ENCODE results near the gene MT4. TPM values are rescaled to one million over a fixed set of nuclear protein-coding genes. Genes with fewer than 3 reads are reported as not detected.

The MT4 gene
- total RNA-seq, 1 donor from 2014 or later: not detected

DNA sequence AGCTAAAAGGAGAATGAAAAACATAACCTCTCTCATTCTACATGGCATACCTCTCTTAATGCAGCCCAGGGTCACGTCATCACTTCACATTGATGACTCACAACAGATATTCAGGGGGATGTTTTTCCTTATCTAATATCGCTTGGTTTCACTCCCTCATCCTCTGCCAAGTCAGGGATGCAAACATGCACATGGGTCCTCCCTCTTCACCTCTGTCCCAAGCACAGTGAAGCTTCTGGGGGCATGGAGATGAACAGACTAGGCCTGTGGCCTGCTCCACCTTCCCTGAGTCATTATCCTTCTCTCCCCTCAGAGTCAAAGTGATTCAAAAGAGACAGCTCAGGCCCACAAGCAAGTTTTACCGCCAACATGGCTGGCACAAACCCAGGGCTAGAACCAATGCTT is 41.2 kb downstream of the MT4 start:
- H3K27ac Mint-ChIP-seq: no peak overlapping the region

GRCh38 chr16:56606476-56607108 is 41.7 kb downstream of the MT4 start:
- Mint-ChIP-seq H3K9me3 (no peaks in the 10 kb centered on the region), H3K4me3 (no peak overlapping the region), H3K27ac (peak overlapping the region; percentile 45), H3K4me1 (peaks cover 42% of the 10 kb centered on the region), H3K36me3 (no peaks in the 10 kb centered on the region), H3K27me3 (ENCODE audit: low read depth) (peaks cover 27% of the 10 kb centered on the region)
- TF ChIP-seq CTCF (IDR thresholded peaks at IDR 0.05; ENCODE audit: unreplicated experiment): no peak
- no peak for DNase-seq (ENCODE audit: low spot score in 2 of 2, unreplicated experiment in 2 of 2)

More for the DNA sequence above, 41.2 kb downstream of the MT4 start:
- no peak for TF ChIP-seq CTCF (IDR thresholded peaks at IDR 0.05; ENCODE audit: unreplicated experiment)
- no peak overlapping the region for H3K4me3 Mint-ChIP-seq
- H3K36me3 Mint-ChIP-seq: no peaks in the 10 kb centered on the region
- peaks cover 39% of the 10 kb centered on the region for H3K4me1 Mint-ChIP-seq
- peaks cover 30% of the 10 kb centered on the region for H3K27me3 Mint-ChIP-seq (ENCODE audit: low read depth)
- H3K9me3 Mint-ChIP-seq: no peaks in the 10 kb centered on the region
- no peak for DNase-seq (ENCODE audit: low spot score in 2 of 2, unreplicated experiment in 2 of 2)

GRCh38 chr16:56607109-56607618 is 42.3 kb downstream of the MT4 start:
- Mint-ChIP-seq H3K27me3 (ENCODE audit: low read depth) (peaks cover 24% of the 10 kb centered on the region), H3K27ac (peak overlapping the region; percentile 45)

DNA sequence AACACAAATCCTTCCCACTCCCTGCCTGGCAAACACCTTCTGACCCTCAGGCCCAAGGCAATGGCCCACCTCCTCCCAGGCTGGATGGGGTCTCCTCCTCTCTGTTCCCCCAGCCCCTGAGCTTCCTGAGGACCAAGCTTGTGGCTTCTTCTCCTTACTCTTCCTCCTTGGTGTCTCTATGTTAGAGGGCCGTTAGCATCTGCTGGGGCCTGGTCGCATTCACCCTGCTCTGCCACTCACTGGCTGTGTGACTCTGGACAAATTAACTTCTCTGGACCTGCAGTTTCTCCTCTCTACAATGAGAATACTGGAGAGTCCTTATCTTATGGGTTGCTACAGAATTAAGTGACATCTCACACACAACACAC is 42.8 kb downstream of the MT4 start:
- H3K27me3 Mint-ChIP-seq (ENCODE audit: low read depth): peaks cover 21% of the 10 kb centered on the region
- no peaks in the 10 kb centered on the region for H3K36me3 Mint-ChIP-seq
- no peak for DNase-seq (ENCODE audit: low spot score in 2 of 2, unreplicated experiment in 2 of 2)
- peak overlapping the region; percentile 56 for H3K4me3 Mint-ChIP-seq
- H3K9me3 Mint-ChIP-seq: no peaks in the 10 kb centered on the region
- no peak for TF ChIP-seq CTCF (IDR thresholded peaks at IDR 0.05; ENCODE audit: unreplicated experiment)
- peaks cover 42% of the 10 kb centered on the region for H3K4me1 Mint-ChIP-seq
- H3K27ac Mint-ChIP-seq: peak overlapping the region; percentile 33

More at GRCh38 chr16:56607109-56607618, 42.3 kb downstream of the MT4 start:
- peaks cover 42% of the 10 kb centered on the region for H3K4me1 Mint-ChIP-seq
- no peaks in the 10 kb centered on the region for H3K36me3 Mint-ChIP-seq
- peak overlapping the region; percentile 25 for H3K4me3 Mint-ChIP-seq
- TF ChIP-seq CTCF (IDR thresholded peaks at IDR 0.05; ENCODE audit: unreplicated experiment): no peak
- H3K9me3 Mint-ChIP-seq: no peaks in the 10 kb centered on the region
- DNase-seq (ENCODE audit: low spot score in 2 of 2, unreplicated experiment in 2 of 2): no peak

DNA sequence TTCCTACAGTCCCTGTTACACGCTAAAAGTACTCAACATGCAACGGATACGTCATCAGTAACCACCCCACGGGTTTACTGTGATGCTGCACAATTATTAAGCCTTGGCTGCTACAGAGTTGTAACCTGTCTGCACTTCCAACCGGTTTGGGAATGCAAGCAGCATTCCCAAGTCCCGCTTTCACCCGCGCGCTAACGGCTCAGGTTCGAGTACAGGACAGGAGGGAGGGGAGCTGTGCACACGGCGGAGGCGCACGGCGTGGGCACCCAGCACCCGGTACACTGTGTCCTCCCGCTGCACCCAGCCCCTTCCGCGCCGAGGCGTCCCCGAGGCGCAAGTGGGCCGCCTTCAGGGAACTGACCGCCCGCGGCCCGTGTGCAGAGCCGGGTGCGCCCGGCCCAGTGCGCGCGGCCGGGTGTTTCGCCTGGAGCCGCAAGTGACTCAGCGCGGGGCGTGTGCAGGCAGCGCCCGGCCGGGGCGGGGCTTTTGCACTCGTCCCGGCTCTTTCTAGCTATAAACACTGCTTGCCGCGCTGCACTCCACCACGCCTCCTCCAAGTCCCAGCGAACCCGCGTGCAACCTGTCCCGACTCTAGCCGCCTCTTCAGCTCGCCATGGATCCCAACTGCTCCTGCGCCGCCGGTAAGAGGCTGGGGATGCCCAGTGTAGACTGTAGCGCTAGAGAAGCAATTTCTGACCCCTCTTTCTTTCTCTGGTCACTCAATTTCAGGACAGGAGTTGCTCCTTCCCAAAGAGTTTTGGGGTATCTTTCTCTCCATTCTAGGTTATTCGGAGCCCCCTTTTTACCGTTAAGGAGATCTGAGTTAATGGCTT is 43.4 kb downstream of the MT4 start, which contains the start of gene MT2A:
TSS of gene MT2A (plus strand) at position 542 of the 833 bp plus-strand sequence. CDS start at position 614, 72 bp downstream.
- H3K36me3 Mint-ChIP-seq: no peaks in the 10 kb centered on the region
- peaks cover 42% of the 10 kb centered on the region for H3K4me1 Mint-ChIP-seq
- peaks cover 21% of the 10 kb centered on the region for H3K27me3 Mint-ChIP-seq (ENCODE audit: low read depth)

More for the DNA sequence above, 43.4 kb downstream of the MT4 start, which contains the start of gene MT2A:
- peak; percentile 68 to 79 for DNase-seq (ENCODE audit: low spot score in 2 of 2, unreplicated experiment in 2 of 2)
- TF ChIP-seq CTCF (IDR thresholded peaks at IDR 0.05; ENCODE audit: unreplicated experiment): no peak
- H3K27ac Mint-ChIP-seq: peak within 1 kb of the TSS; percentile 45
- no peaks in the 10 kb centered on the region for H3K9me3 Mint-ChIP-seq
- H3K4me3 Mint-ChIP-seq: peak within 1 kb of the TSS; percentile 71
